Skeletal muscle tissue (tissue), 4 donors: ENCODE measurements around the gene UBB. TPM values are rescaled to one million over a fixed set of nuclear protein-coding genes. Genes with fewer than 3 reads are reported as not detected.
A peak's percentile ranks its signal among the peaks of the same experiment; 100 is the strongest.

ENCODE experiments used
- H3K27ac ChIP-seq: one replicate; pipeline ENCODE4 v1.7.0; 2013; ENCODE audit warnings: mild to moderate bottlenecking, low read depth, low read length, inconsistent platforms
- H3K27me3 ChIP-seq, 3 donors: one replicate each; pipeline ENCODE4 v1.7.0; 2013; ENCODE audit warnings: low read length in 3 of 3; ENCODE audit not compliant: control insufficient read depth in 3 of 3, insufficient read depth in 3 of 3
- H3K36me3 ChIP-seq, 3 donors: one replicate each; pipeline ENCODE4 v1.7.0; 2013; ENCODE audit warnings: low read length in 3 of 3; ENCODE audit not compliant: control insufficient read depth in 3 of 3, insufficient read depth in 3 of 3
- H3K4me1 ChIP-seq, 3 donors: one replicate each; pipeline ENCODE4 v1.7.0; 2013; ENCODE audit warnings: low read length in 3 of 3, mild to moderate bottlenecking in 3 of 3; ENCODE audit not compliant: control insufficient read depth in 3 of 3, insufficient read depth in 3 of 3
- H3K4me3 ChIP-seq, 3 donors: one replicate each; pipeline ENCODE4 v1.7.0; 2013; ENCODE audit warnings: low read length in 3 of 3
- H3K9ac ChIP-seq, 3 donors: one replicate each; pipeline ENCODE4 v1.7.0; 2013; ENCODE audit warnings: low read length in 3 of 3, mild to moderate bottlenecking in 3 of 3, moderate library complexity in 2 of 3, low read depth in 1 of 3
- H3K9me3 ChIP-seq, 3 donors: one replicate each; pipeline ENCODE4 v1.7.0; 2013; ENCODE audit warnings: low read length in 3 of 3; ENCODE audit not compliant: control insufficient read depth in 3 of 3
- total RNA-seq: library from RNA; depleted of rRNA; stranded (reverse); fragments of >200 nt; gene quantifications from one replicate; pipeline ENCODE4 v1.2.3, GENCODE V29; 2014
- donor health status: Osteomylitis.

Gene UBB
- total RNA-seq, 1 donor from 2014 or later, result 2,617 TPM

GRCh38 chr17:16351831-16352230 lies 29.1 kb upstream of the UBB start:
- Histone ChIP-seq H3K27ac (no peak overlapping the region), H3K4me1 (peaks cover 6 to 10% (median 8%) of the 10 kb centered on the region in 3 donors), H3K9me3 (no peaks in the 10 kb centered on the region), H3K4me3 (peak overlapping the region in 2 of 3 donors; percentile 66 to 68), H3K36me3 (peaks cover 4 to 10% (median 10%) of the 10 kb centered on the region in 3 donors), H3K27me3 (peaks cover 0 to 5% (median 0%) of the 10 kb centered on the region in 3 donors), H3K9ac (peak overlapping the region in 2 of 3 donors; percentile 27 to 79)

- H3K27ac ChIP-seq, result no peak overlapping the region
- H3K9me3 ChIP-seq, result no peaks in the 10 kb centered on the region
- H3K27me3 ChIP-seq, result peaks cover 0 to 5% (median 0%) of the 10 kb centered on the region in 3 donors
- peaks cover 4 to 10% (median 8%) of the 10 kb centered on the region in 3 donors for H3K36me3 ChIP-seq
- peak overlapping the region; percentile 27 to 79 (median 72) for H3K9ac ChIP-seq
- H3K4me3 ChIP-seq, result peak overlapping the region; percentile 66 to 70 (median 68)
- H3K4me1 ChIP-seq, result peaks cover 6 to 10% (median 8%) of the 10 kb centered on the region in 3 donors
Observed at GRCh38 chr17:16352303-16352666, 28.6 kb upstream of the UBB start.

GRCh38 chr17:16352667-16353316 lies 28.1 kb upstream of the UBB start:
- Histone ChIP-seq H3K27ac (no peak overlapping the region), H3K36me3 (peaks cover 4 to 10% (median 8%) of the 10 kb centered on the region in 3 donors), H3K9ac (peak overlapping the region; percentile 27 to 79 (median 72)), H3K4me1 (peaks cover 6 to 10% (median 8%) of the 10 kb centered on the region in 3 donors), H3K4me3 (peak overlapping the region; percentile 66 to 70 (median 68)), H3K27me3 (peaks cover 0 to 5% (median 0%) of the 10 kb centered on the region in 3 donors), H3K9me3 (no peaks in the 10 kb centered on the region)

GRCh38 chr17:16353317-16354174 lies 27.3 kb upstream of the UBB start, which contains the start of gene CENPV:
Gene CENPV (minus strand): TSS chr17:16353469. CDS start chr17:16353436, 33 bp downstream.
- peak within 1 kb of the TSS; percentile 56 to 79 (median 72) for H3K9ac ChIP-seq
- H3K36me3 ChIP-seq, result peaks cover 2 to 8% (median 8%) of the 10 kb centered on the region in 3 donors
- peak within 1 kb of the TSS; percentile 66 to 71 (median 68) for H3K4me3 ChIP-seq
- no peaks in the 10 kb centered on the region for H3K9me3 ChIP-seq
- H3K27ac ChIP-seq, result no peak within 1 kb of the TSS
- peaks cover 6 to 10% (median 8%) of the 10 kb centered on the region in 3 donors for H3K4me1 ChIP-seq
- peaks cover 0 to 5% (median 0%) of the 10 kb centered on the region in 3 donors for H3K27me3 ChIP-seq

DNA sequence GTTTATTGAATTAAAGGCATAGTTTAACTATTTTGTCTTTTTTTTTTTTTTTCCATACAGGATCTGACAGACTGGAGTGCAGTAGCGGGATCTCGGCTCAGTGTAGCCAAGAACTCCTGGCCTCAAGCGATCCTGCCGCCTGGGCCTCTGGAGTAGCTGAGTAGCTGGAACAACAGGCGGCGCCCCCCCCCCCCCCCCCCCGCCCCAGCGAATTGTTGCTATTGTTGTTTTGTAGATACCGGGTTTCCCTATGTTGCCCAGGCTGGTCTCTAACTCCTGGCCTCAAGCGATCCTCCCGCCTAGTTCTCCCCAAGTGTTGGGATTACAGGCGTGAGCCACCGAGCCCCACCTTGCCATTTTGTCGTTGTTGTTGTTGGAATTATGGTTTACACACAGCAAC lies 26.3 kb upstream of the UBB start:
- no peak overlapping the region for H3K4me3 ChIP-seq
- peaks cover 6 to 10% (median 8%) of the 10 kb centered on the region in 3 donors for H3K4me1 ChIP-seq
- no peaks in the 10 kb centered on the region for H3K9me3 ChIP-seq
- no peaks in the 10 kb centered on the region for H3K36me3 ChIP-seq
- H3K27me3 ChIP-seq, result peaks cover 0 to 5% (median 0%) of the 10 kb centered on the region in 3 donors
- no peak overlapping the region for H3K9ac ChIP-seq
- no peak overlapping the region for H3K27ac ChIP-seq

DNA sequence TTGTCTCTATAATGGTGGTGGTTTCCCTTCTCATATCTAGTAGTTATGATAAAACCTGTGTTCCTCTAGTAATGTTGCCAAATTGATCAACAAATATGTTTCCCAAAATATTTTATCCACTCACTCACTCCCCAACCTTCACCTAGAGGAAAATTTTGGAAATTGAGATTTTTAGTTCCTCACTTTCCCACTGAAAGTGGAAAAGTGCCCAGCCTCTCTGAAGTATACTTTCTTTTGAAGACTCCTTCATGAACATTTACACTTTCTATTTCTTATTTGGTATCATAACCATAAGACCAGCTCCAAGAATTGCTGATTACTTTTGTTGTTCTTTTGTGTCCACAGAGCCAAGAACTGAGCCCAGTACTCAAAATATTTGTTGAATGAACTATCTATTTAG lies 22.5 kb upstream of the UBB start:
- H3K27ac ChIP-seq, result no peak overlapping the region
- H3K9ac ChIP-seq, result no peak overlapping the region
- no peaks in the 10 kb centered on the region for H3K36me3 ChIP-seq
- peaks cover 0 to 2% (median 2%) of the 10 kb centered on the region in 3 donors for H3K4me1 ChIP-seq
- H3K9me3 ChIP-seq, result no peaks in the 10 kb centered on the region
- no peak overlapping the region for H3K4me3 ChIP-seq
- no peaks in the 10 kb centered on the region for H3K27me3 ChIP-seq

- Histone ChIP-seq H3K9ac (no peak overlapping the region), H3K9me3 (no peaks in the 10 kb centered on the region)
Observed at GRCh38 chr17:16361874-16362273, 19.0 kb upstream of the UBB start.

GRCh38 chr17:16363749-16364536 lies 16.9 kb upstream of the UBB start:
- H3K27ac ChIP-seq, result no peak overlapping the region
- no peaks in the 10 kb centered on the region for H3K27me3 ChIP-seq
- H3K9me3 ChIP-seq, result no peaks in the 10 kb centered on the region
- H3K4me1 ChIP-seq, result peaks cover 0 to 7% (median 0%) of the 10 kb centered on the region in 3 donors
- H3K4me3 ChIP-seq, result no peak overlapping the region
- no peaks in the 10 kb centered on the region for H3K36me3 ChIP-seq
- peak overlapping the region in 1 of 3 donors; percentile 58 for H3K9ac ChIP-seq

More at GRCh38 chr17:16361874-16362273, 19.0 kb upstream of the UBB start:
- peaks cover 0 to 7% (median 0%) of the 10 kb centered on the region in 3 donors for H3K4me1 ChIP-seq
- no peaks in the 10 kb centered on the region for H3K36me3 ChIP-seq
- H3K27me3 ChIP-seq, result no peaks in the 10 kb centered on the region
- no peak overlapping the region for H3K4me3 ChIP-seq
- no peak overlapping the region for H3K27ac ChIP-seq

GRCh38 chr17:16364625-16365024 lies 16.3 kb upstream of the UBB start:
- H3K27ac ChIP-seq, result no peak overlapping the region
- H3K9me3 ChIP-seq, result no peaks in the 10 kb centered on the region
- no peak overlapping the region for H3K4me3 ChIP-seq
- H3K4me1 ChIP-seq, result peaks cover 0 to 7% (median 0%) of the 10 kb centered on the region in 3 donors
- H3K36me3 ChIP-seq, result no peaks in the 10 kb centered on the region
- H3K9ac ChIP-seq, result no peak overlapping the region
- H3K27me3 ChIP-seq, result no peaks in the 10 kb centered on the region
